Memory B cell (primary cell): Measurements from ENCODE around the gene DOCK1.

Experiments used
- ATAC-seq: fragments of 150-1000 bp; cut with Tn5 transposase; 2 replicates; pipeline ENCODE4 v1.10.0; 2021; ENCODE audit warnings: low read depth, mild to moderate bottlenecking, moderate library complexity
- DNase-seq, 2 donors: peaks; one replicate each; pipeline ENCODE4 v3.0.0; 2022; ENCODE audit warnings: low spot score in 2 of 2
- H3K27ac Mint-ChIP-seq: one replicate; pipeline ENCODE4 v1.8.0; 2022; ENCODE audit warnings: mild to moderate bottlenecking, moderate library complexity, mixed read lengths
- H3K27me3 Mint-ChIP-seq: one replicate; pipeline ENCODE4 v1.8.0; 2022; ENCODE audit warnings: mixed read lengths
- H3K36me3 Mint-ChIP-seq: one replicate; pipeline ENCODE4 v1.8.0; 2022; ENCODE audit warnings: mild to moderate bottlenecking, mixed read lengths
- H3K4me1 Mint-ChIP-seq: one replicate; pipeline ENCODE4 v1.8.0; 2022; ENCODE audit warnings: mixed read lengths
- H3K4me3 Mint-ChIP-seq: one replicate; pipeline ENCODE4 v1.8.0; 2022; ENCODE audit warnings: mild to moderate bottlenecking, moderate library complexity, mixed read lengths
- H3K9me3 Mint-ChIP-seq: one replicate; pipeline ENCODE4 v1.8.0; 2022; ENCODE audit warnings: mixed read lengths

DOCK1 gene

GRCh38 chr10:127417686-127418401 lies 512.6 kb downstream of the DOCK1 start:
- no peak for DNase-seq
- no peaks in the 10 kb centered on the region for H3K36me3 Mint-ChIP-seq
- no peak overlapping the region for H3K4me3 Mint-ChIP-seq
- no peaks in the 10 kb centered on the region for H3K27me3 Mint-ChIP-seq
- H3K9me3 Mint-ChIP-seq = no peaks in the 10 kb centered on the region
- ATAC-seq = no peak
- H3K27ac Mint-ChIP-seq = no peak overlapping the region
- no peaks in the 10 kb centered on the region for H3K4me1 Mint-ChIP-seq

GRCh38 chr10:127418536-127419168 lies 513.4 kb downstream of the DOCK1 start:
- Mint-ChIP-seq H3K4me3 (no peak overlapping the region), H3K27me3 (no peaks in the 10 kb centered on the region), H3K27ac (no peak overlapping the region), H3K36me3 (no peaks in the 10 kb centered on the region), H3K9me3 (no peaks in the 10 kb centered on the region), H3K4me1 (no peaks in the 10 kb centered on the region)
- DNase-seq (no peak), ATAC-seq (no peak)

GRCh38 chr10:127420138-127420684 lies 515.0 kb downstream of the DOCK1 start:
- no peaks in the 10 kb centered on the region for H3K27me3 Mint-ChIP-seq
- H3K4me3 Mint-ChIP-seq = no peak overlapping the region
- H3K9me3 Mint-ChIP-seq = no peaks in the 10 kb centered on the region
- DNase-seq (no peak), ATAC-seq (no peak)
- no peak overlapping the region for H3K27ac Mint-ChIP-seq
- no peaks in the 10 kb centered on the region for H3K36me3 Mint-ChIP-seq
- no peaks in the 10 kb centered on the region for H3K4me1 Mint-ChIP-seq

- H3K9me3 Mint-ChIP-seq = peaks cover 2% of the 10 kb centered on the region
- no peaks in the 10 kb centered on the region for H3K4me1 Mint-ChIP-seq
- H3K27ac Mint-ChIP-seq = no peak overlapping the region
- H3K36me3 Mint-ChIP-seq = no peaks in the 10 kb centered on the region
- ATAC-seq = no peak
- H3K4me3 Mint-ChIP-seq = no peak overlapping the region
- no peak for DNase-seq
- no peaks in the 10 kb centered on the region for H3K27me3 Mint-ChIP-seq
Measured at GRCh38 chr10:127423218-127423915, 518.1 kb downstream of the DOCK1 start.

- Mint-ChIP-seq H3K27ac (no peak overlapping the region), H3K27me3 (no peaks in the 10 kb centered on the region), H3K9me3 (peaks cover 2% of the 10 kb centered on the region), H3K4me1 (no peaks in the 10 kb centered on the region), H3K4me3 (no peak overlapping the region), H3K36me3 (no peaks in the 10 kb centered on the region)
- DNase-seq (no peak), ATAC-seq (no peak)
Measured at GRCh38 chr10:127424594-127425264, 519.5 kb downstream of the DOCK1 start.

- H3K9me3 Mint-ChIP-seq = peaks cover 2% of the 10 kb centered on the region
- DNase-seq (no peak), ATAC-seq (no peak)
- no peaks in the 10 kb centered on the region for H3K4me1 Mint-ChIP-seq
- H3K27ac Mint-ChIP-seq = no peak overlapping the region
- no peak overlapping the region for H3K4me3 Mint-ChIP-seq
- H3K36me3 Mint-ChIP-seq = no peaks in the 10 kb centered on the region
- no peaks in the 10 kb centered on the region for H3K27me3 Mint-ChIP-seq
Measured at GRCh38 chr10:127426746-127427145, 521.5 kb downstream of the DOCK1 start.

- Mint-ChIP-seq H3K27me3 (no peaks in the 10 kb centered on the region), H3K4me1 (no peaks in the 10 kb centered on the region), H3K27ac (no peak overlapping the region), H3K36me3 (no peaks in the 10 kb centered on the region), H3K4me3 (no peak overlapping the region), H3K9me3 (peaks cover 2% of the 10 kb centered on the region)
- ATAC-seq = no peak
- DNase-seq = no peak
Measured at GRCh38 chr10:127427926-127428325, 522.7 kb downstream of the DOCK1 start.

GRCh38 chr10:127428385-127428980 lies 523.3 kb downstream of the DOCK1 start:
- DNase-seq = no peak

GRCh38 chr10:127429601-127430312 lies 524.5 kb downstream of the DOCK1 start:
- Mint-ChIP-seq H3K27me3 (no peaks in the 10 kb centered on the region), H3K4me1 (no peaks in the 10 kb centered on the region), H3K9me3 (peaks cover 2% of the 10 kb centered on the region), H3K27ac (no peak overlapping the region), H3K36me3 (no peaks in the 10 kb centered on the region), H3K4me3 (no peak overlapping the region)
- no peak for ATAC-seq
- DNase-seq = no peak

More at GRCh38 chr10:127428385-127428980, 523.3 kb downstream of the DOCK1 start:
- no peaks in the 10 kb centered on the region for H3K27me3 Mint-ChIP-seq
- H3K4me3 Mint-ChIP-seq = no peak overlapping the region
- no peak overlapping the region for H3K27ac Mint-ChIP-seq
- H3K9me3 Mint-ChIP-seq = peaks cover 2% of the 10 kb centered on the region
- ATAC-seq = no peak
- H3K36me3 Mint-ChIP-seq = no peaks in the 10 kb centered on the region
- H3K4me1 Mint-ChIP-seq = no peaks in the 10 kb centered on the region

- no peak overlapping the region for H3K4me3 Mint-ChIP-seq
- H3K27ac Mint-ChIP-seq = no peak overlapping the region
- no peaks in the 10 kb centered on the region for H3K4me1 Mint-ChIP-seq
- DNase-seq = no peak
- H3K36me3 Mint-ChIP-seq = no peaks in the 10 kb centered on the region
- no peaks in the 10 kb centered on the region for H3K27me3 Mint-ChIP-seq
- H3K9me3 Mint-ChIP-seq = no peaks in the 10 kb centered on the region
- ATAC-seq = no peak
Measured at GRCh38 chr10:127431525-127431924, 526.3 kb downstream of the DOCK1 start.

- Mint-ChIP-seq H3K27ac (no peak overlapping the region), H3K4me3 (no peak overlapping the region), H3K27me3 (no peaks in the 10 kb centered on the region), H3K9me3 (no peaks in the 10 kb centered on the region), H3K4me1 (no peaks in the 10 kb centered on the region), H3K36me3 (no peaks in the 10 kb centered on the region)
- DNase-seq (no peak), ATAC-seq (no peak)
Measured at GRCh38 chr10:127434006-127434405, 528.8 kb downstream of the DOCK1 start.

GRCh38 chr10:127435246-127435645 lies 530.0 kb downstream of the DOCK1 start:
- H3K36me3 Mint-ChIP-seq = no peaks in the 10 kb centered on the region
- DNase-seq (no peak), ATAC-seq (no peak)
- H3K27me3 Mint-ChIP-seq = no peaks in the 10 kb centered on the region
- H3K4me1 Mint-ChIP-seq = no peaks in the 10 kb centered on the region
- H3K4me3 Mint-ChIP-seq = no peak overlapping the region
- H3K9me3 Mint-ChIP-seq = no peaks in the 10 kb centered on the region
- H3K27ac Mint-ChIP-seq = no peak overlapping the region

- H3K4me3 Mint-ChIP-seq = no peak overlapping the region
- H3K36me3 Mint-ChIP-seq = no peaks in the 10 kb centered on the region
- DNase-seq (no peak), ATAC-seq (no peak)
- no peak overlapping the region for H3K27ac Mint-ChIP-seq
- H3K9me3 Mint-ChIP-seq = no peaks in the 10 kb centered on the region
- no peaks in the 10 kb centered on the region for H3K4me1 Mint-ChIP-seq
- H3K27me3 Mint-ChIP-seq = no peaks in the 10 kb centered on the region
Measured at GRCh38 chr10:127440371-127440770, 535.1 kb downstream of the DOCK1 start.
